ENCODE data around the gene RAMP3. TPM values are rescaled to one million over a fixed set of nuclear protein-coding genes. Genes with fewer than 3 reads are reported as not detected.

The RAMP3 gene
- total RNA-seq, 1 experiment from 2014 or later: not detected

- in situ Hi-C loops (cut with HindIII; ENCODE audit: low pct_unique_long_range_greater_than_20kb, low sequenced_read_pairs): no loop called here
- no peak for DNase-seq (ENCODE audit: low read depth, low spot score)
Observed at GRCh38 chr7:45223728-45224630, 66.4 kb downstream of the RAMP3 start.

- DNase-seq (ENCODE audit: low read depth, low spot score): no peak
- in situ Hi-C loops (cut with HindIII; ENCODE audit: low pct_unique_long_range_greater_than_20kb, low sequenced_read_pairs): no loop called here
Observed at GRCh38 chr7:45224832-45225231, 67.2 kb downstream of the RAMP3 start.

- DNase-seq (ENCODE audit: low read depth, low spot score): no peak
- in situ Hi-C loops (cut with HindIII; ENCODE audit: low pct_unique_long_range_greater_than_20kb, low sequenced_read_pairs): no loop called here
Observed at GRCh38 chr7:45225311-45225947, 67.8 kb downstream of the RAMP3 start.

GRCh38 chr7:45225948-45226335 lies 68.4 kb downstream of the RAMP3 start:
- DNase-seq (ENCODE audit: low read depth, low spot score): no peak
- in situ Hi-C loops (cut with HindIII; ENCODE audit: low pct_unique_long_range_greater_than_20kb, low sequenced_read_pairs): no loop called here

- in situ Hi-C loops (cut with HindIII; ENCODE audit: low pct_unique_long_range_greater_than_20kb, low sequenced_read_pairs): no loop called here
- no peak for DNase-seq (ENCODE audit: low read depth, low spot score)
Observed at GRCh38 chr7:45229156-45229920, 71.7 kb downstream of the RAMP3 start.

- in situ Hi-C loops (cut with HindIII; ENCODE audit: low pct_unique_long_range_greater_than_20kb, low sequenced_read_pairs): no loop called here
Observed at GRCh38 chr7:45230083-45230482, 72.5 kb downstream of the RAMP3 start.

GRCh38 chr7:45230611-45231165 lies 73.1 kb downstream of the RAMP3 start:
- DNase-seq (ENCODE audit: low read depth, low spot score): no peak
- in situ Hi-C loops (cut with HindIII; ENCODE audit: low pct_unique_long_range_greater_than_20kb, low sequenced_read_pairs): no loop called here

More at GRCh38 chr7:45230083-45230482, 72.5 kb downstream of the RAMP3 start:
- no peak for DNase-seq (ENCODE audit: low read depth, low spot score)

- in situ Hi-C loops (cut with HindIII; ENCODE audit: low pct_unique_long_range_greater_than_20kb, low sequenced_read_pairs): no loop called here
- DNase-seq (ENCODE audit: low read depth, low spot score): no peak
Observed at GRCh38 chr7:45233249-45233775, 75.7 kb downstream of the RAMP3 start.

Other genes with a start within 250 kb of the RAMP3 start
- gene MYO1G, start 178.8 kb upstream of the RAMP3 start, total RNA-seq (2014; rRNA removed; shearing (Covaris generic)): 0.03 and 0.26 TPM in 2 replicates
- gene CCM2, start 157.6 kb upstream of the RAMP3 start, total RNA-seq (2014; rRNA removed; shearing (Covaris generic)): 29.0 and 30.0 TPM in 2 replicates
- 0.05 and 0.16 TPM in 2 replicates for gene NACAD, start 68.8 kb upstream of the RAMP3 start, total RNA-seq (2014; rRNA removed; shearing (Covaris generic))
- gene TBRG4, start 46.1 kb upstream of the RAMP3 start, total RNA-seq (2014; rRNA removed; shearing (Covaris generic)): 277 and 292 TPM in 2 replicates

Measured in SK-MEL-5 (cell line).